GM18505 (cell line): Measurements from ENCODE around the gene TRAPPC12.
"Not testable (repeated sequence)": the region's sequence is repeated elsewhere in the genome, so short reads cannot be mapped to it uniquely, and the experiment has no call there.

Experiments used
- ATAC-seq: cut with Tn5 transposase; IDR thresholded peaks from one replicate; pipeline ENCODE4 v1.9.1; 2021; ENCODE audit not compliant: unreplicated experiment
- POLR2A ChIP-seq: IDR thresholded peaks from 4 replicates; pipeline ENCODE4 v1.6.1; 2011; ENCODE audit warnings: borderline replicate concordance; ENCODE audit not compliant: insufficient read depth, insufficient read length; ENCODE audit errors: extremely low read depth

TRAPPC12 gene

GRCh38 chr2:3492951-3493614 is 113.6 kb downstream of the TRAPPC12 start:
- TF ChIP-seq POLR2A = no peak
- ATAC-seq = no peak

GRCh38 chr2:3493615-3494007 is 114.1 kb downstream of the TRAPPC12 start:
- TF ChIP-seq POLR2A = no peak
- ATAC-seq = no peak

GRCh38 chr2:3494984-3495666 is 115.6 kb downstream of the TRAPPC12 start:
- ATAC-seq = no peak
- no peak for TF ChIP-seq POLR2A

- ATAC-seq = not testable (repeated sequence)
Measured at GRCh38 chr2:3496708-3497080, 117.2 kb downstream of the TRAPPC12 start.

- no peak for ATAC-seq
- no peak for TF ChIP-seq POLR2A
Measured at GRCh38 chr2:3498783-3499394, 119.4 kb downstream of the TRAPPC12 start.

- ATAC-seq = no peak
- no peak for TF ChIP-seq POLR2A
Measured at GRCh38 chr2:3500326-3500899, 120.9 kb downstream of the TRAPPC12 start.

GRCh38 chr2:3503046-3503445 is 123.6 kb downstream of the TRAPPC12 start:
- no peak for ATAC-seq
- no peak for TF ChIP-seq POLR2A

GRCh38 chr2:3503483-3503882 is 124.0 kb downstream of the TRAPPC12 start:
- no peak for ATAC-seq
- TF ChIP-seq POLR2A = no peak

GRCh38 chr2:3504741-3505140 is 125.2 kb downstream of the TRAPPC12 start:
- ATAC-seq = no peak
- no peak for TF ChIP-seq POLR2A

- ATAC-seq = no peak
- TF ChIP-seq POLR2A = no peak
Measured at GRCh38 chr2:3505771-3506170, 126.3 kb downstream of the TRAPPC12 start.

- ATAC-seq = no peak
- TF ChIP-seq POLR2A = no peak
Measured at GRCh38 chr2:3512086-3512485, 132.6 kb downstream of the TRAPPC12 start.

- ATAC-seq = no peak
- TF ChIP-seq POLR2A = no peak
Measured at GRCh38 chr2:3513026-3513810, 133.7 kb downstream of the TRAPPC12 start.

GRCh38 chr2:3515438-3515837 is 135.9 kb downstream of the TRAPPC12 start:
- ATAC-seq = not testable (repeated sequence)
